NCI-H1092 treated with DMSO at 0.1 percent for 48 hours (cell line): Measurements from ENCODE around the gene ADGRL2.
A peak's percentile ranks its signal among the peaks of the same experiment; 100 is the strongest.

Experiments
- DNase-seq: peaks from one replicate; lab custom pipeline; 2025; lab: John Stamatoyannopoulos, UW

The ADGRL2 gene

DNA sequence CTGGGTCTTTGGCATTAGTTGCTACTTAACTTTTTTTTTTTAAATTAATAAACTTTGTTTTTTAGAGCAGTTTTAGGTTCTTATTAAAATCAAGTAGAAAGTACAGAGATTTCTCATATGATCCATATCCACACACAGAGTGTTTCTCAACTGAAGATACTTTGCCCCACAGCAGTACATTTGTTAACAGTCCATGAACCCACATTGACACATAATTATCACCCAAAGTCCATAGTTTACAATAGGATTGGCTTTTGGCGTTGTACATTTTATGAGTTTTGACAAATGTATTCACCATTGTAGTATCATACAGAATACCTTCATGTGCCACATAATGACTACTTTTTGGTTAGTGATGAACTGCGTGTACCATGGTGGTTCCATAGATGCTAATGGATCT is 106.8 kb downstream of the ADGRL2 start:
- no peak for DNase-seq

DNA sequence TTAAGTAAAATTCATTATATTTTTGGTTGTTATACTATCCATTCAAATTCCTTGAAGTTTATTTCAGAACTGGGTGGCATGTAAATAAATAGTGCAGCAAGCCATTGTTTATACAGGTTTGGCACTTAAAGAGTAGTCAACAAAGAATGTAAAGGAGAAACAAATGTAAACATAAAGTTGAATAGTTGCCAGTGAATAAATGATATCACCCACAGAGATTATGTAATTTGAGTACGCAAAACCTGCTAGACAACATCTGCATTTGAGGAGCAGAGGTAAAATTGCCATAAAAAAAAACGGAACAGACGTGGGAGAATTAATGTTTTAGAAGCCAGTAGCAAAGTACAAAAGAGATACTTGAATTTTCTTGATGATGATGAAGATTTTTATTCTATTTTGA is 111.6 kb downstream of the ADGRL2 start:
- peak; percentile 6 for DNase-seq

DNA sequence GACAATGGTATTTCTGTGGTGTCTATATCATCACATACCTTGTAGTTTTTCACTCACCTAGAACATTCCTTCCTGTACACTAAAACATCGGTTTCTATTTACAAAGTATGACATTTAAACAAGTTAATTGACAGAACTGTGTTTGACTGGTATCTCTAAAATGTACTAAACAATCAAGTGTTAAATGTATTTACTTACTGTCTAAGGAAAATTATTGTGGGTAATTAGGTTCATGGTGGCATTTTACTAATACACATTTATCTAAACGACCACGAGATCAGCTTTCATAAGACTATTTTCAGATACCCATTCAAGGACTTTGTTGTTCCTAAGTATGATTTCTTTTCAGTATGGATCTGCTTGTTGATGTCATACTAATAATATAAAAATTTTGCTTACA is 115.2 kb downstream of the ADGRL2 start:
- no peak for DNase-seq

DNA sequence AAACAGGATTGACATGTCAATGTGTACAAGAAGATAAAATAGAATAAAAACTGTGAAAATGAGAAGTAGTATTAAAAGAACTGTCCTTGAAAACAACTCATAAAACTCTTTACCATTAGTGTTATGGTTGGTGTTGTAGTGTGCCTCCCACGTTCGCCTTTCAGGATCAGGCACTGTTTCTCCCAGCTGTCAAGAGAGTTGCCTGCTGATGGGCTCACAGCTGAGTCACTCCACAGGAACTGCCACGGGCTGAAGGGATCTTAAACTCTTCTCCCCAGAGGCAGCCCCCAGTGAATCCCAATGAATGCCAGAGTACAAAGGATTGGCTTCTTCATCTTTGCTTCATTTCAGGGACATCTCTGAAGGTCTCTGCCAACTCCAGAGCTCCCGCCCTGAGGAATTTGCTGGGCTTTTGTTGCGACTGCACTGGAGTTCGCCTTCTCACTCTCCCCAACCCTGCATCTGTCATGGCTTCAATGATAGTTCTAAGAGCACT is 119.6 kb downstream of the ADGRL2 start:
- DNase-seq = no peak

DNA sequence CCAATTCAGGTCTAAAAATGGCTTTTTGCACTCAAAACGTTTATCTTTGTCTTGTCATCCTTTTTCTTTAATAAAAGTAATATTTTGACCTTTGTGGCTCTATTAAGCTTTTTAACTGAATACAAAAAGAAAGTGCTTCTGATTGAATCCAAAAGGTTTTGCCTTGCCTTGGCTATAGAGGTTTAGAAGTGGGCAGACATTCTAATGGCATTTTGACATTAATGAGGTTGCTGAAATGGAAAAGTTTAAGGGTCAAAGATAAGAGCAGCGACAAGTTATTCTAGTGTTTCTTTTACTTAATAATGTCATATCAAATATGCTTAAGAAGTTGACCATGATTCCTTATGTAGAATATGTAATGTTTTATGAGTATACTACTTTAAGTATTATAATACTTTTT is 120.2 kb downstream of the ADGRL2 start:
- DNase-seq = no peak

DNA sequence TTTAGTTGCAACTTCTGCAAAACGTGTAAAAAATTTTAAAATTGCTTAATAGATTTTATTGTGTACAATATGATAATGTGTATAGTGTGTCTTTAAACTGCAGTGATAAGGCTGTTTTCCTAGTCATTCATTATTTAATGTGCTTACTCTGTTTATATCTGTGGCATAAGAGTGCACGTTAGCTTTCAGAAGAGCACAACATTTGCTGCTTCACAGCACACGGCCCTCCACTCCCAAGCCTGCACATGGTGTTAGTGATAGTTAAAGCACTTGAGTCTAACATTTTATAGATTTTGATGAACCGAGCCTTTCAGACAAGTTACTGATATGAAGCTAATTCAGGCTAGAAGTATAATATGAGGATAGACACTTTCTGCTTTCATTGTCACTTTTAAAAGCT is 120.6 kb downstream of the ADGRL2 start:
- DNase-seq = peak; percentile 35

DNA sequence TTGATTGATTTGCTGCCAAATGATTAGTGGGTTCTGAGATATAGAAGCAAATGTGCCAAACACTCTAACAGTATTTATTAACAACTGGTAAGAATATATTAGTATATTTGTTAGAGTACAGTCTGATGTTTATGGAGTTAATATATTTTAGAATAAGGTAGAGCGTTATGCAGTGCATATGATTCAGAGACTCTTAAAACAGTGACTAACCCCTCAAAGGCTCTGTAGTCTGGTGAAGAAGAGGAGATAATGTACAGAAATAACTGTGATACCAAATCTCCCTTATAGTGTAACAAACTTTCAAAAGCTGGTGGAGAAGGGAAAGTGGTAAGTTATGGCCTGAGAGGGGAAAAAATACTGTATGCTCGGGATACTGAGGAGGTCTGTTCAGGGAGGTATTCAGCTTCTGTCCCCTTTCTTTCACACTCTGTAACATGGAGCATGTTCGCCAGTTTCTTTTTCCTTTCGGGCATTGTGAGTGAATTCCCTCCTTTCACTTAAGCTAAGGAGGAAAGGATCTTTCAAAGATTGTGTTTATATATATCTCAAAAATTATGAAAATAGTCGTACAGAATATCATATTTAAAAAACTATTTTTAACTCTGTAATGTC is 121.2 kb downstream of the ADGRL2 start:
- DNase-seq = no peak

DNA sequence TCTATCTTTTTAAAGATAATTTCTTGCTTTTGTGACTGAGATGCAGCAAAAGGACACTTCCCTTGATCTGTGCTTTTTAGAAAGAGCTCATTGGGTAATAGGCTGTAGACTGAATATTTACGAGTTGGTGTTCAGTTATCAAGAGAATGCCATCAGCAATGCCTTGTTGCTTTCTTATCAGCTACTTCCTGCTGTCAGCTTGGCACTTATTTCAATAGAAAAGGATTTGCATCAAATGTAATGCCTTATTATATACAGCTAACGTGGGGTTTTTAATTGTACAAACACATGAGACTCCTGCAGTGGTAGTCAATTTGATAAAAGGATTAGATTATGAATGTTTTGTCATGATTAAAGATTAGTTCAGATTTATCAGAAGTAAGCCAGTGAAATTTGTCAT is 122.2 kb downstream of the ADGRL2 start:
- no peak for DNase-seq

DNA sequence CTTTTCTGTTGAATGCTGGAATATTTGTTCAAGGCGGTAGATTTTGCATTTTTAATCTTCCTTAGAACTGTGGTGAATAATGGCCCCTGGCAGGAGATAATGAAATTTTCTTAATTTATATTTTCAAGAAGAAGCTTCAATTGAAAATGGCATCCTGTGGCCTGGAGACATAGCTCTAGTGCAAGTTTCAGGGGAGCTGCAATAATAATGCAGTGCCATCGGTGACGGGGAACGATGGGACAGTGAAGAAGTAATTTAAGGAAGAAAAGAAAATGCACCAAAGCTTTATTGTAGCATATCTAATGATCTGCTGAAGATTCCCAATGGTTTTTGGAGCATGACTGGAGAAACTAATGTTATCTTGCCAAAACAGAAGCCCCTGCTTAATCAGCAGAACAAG is 128.4 kb downstream of the ADGRL2 start:
- no peak for DNase-seq

DNA sequence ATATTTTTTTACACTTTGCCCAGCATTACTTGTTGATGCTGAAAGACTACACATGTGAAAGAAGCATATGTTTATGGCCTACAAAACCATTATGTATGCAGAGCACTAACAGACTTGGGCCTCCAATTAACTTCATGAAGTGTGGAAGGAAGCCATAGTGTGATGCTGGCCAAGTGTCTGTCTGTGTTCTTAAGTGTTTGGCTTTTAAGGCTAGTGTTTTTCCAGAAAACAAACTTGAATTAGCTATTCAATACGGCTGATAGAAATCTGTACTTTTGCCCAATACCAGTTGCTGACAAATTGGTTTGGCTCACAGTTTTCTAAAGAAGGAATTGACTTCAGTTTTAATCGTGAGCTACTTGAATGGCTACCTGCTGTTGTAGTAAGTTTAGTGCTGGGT is 136.1 kb downstream of the ADGRL2 start:
- no peak for DNase-seq

DNA sequence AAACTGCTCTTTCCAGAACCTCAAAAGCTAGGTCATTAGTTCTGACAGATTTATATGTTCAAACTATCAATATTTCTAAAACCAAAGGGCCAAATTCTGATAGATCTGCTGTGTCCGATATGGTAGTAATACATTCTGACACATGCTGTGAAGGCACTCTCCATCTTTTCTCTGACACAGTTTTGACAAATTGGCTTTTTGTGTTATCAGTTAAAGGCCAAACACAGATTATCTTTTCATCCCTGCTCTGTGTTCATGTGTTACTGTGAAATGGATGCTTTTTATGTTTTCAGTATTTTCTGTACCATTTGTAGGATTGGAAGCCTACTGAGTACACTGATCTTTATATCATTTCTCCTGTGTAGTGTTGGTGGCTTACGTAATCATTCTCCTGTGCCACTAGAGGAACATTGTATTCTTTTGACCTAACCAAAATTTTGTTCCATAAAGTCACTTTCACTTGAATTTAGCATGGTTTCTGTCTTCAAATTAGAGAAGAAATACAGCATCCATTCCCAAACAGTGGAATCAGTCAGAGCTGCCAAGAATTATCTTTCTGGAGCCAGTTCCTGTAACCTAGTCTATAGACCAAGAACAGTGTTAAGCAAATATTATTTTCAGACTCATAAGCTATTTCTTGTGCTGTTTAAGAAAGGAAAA is 137.2 kb downstream of the ADGRL2 start:
- no peak for DNase-seq

DNA sequence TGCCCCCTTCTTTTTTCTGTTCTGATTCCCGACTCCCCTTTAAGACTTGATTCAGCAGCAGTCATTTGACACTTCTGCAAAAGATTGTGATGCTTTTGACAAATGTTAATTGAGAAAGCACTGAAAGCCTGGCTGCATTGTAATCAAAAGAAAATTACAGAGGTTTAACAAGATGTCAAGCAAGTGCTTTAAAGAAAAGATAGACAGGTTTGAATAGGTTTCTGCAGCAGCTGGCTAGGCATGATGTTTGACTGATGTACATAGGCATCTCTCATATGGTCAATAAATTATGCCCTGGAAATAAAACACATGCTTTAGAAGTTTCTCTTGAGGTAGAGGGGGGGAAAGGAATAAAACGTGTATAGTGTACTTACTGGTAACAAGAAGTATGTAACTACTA is 147.8 kb downstream of the ADGRL2 start:
- no peak for DNase-seq

DNA sequence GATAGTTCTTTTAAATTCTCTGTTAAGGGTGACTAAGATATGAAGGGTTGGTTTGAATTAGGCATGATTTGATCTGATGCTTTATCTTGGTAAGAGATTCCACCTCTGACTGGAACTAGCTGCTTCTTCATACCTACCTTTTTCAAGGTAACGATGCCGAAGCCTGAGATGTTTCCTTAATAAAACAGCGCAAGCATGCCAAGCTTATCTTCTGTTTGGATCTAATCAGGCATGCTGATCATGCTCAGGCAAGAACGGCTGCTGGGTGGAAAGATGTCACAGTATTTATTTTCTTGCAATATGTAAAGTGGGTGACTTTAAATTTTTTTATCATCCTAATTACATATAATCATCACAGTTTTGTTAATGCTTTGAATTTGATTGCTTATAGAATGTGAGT is 148.7 kb downstream of the ADGRL2 start:
- DNase-seq = no peak

DNA sequence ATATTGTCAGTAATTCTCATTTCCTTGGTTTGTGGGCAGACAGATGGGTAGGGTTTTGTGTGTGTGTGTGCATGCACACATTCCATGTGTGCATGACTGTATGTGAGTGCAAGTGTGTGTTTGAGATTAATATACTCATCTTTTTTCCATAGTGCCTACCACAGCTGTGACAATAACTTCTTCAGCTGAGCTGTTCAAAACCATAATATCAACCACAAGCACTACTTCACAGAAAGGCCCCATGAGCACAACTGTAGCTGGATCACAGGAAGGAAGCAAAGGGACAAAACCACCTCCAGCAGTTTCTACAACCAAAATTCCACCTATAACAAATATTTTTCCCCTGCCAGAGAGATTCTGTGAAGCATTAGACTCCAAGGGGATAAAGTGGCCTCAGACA is 149.3 kb downstream of the ADGRL2 start:
- no peak for DNase-seq

DNA sequence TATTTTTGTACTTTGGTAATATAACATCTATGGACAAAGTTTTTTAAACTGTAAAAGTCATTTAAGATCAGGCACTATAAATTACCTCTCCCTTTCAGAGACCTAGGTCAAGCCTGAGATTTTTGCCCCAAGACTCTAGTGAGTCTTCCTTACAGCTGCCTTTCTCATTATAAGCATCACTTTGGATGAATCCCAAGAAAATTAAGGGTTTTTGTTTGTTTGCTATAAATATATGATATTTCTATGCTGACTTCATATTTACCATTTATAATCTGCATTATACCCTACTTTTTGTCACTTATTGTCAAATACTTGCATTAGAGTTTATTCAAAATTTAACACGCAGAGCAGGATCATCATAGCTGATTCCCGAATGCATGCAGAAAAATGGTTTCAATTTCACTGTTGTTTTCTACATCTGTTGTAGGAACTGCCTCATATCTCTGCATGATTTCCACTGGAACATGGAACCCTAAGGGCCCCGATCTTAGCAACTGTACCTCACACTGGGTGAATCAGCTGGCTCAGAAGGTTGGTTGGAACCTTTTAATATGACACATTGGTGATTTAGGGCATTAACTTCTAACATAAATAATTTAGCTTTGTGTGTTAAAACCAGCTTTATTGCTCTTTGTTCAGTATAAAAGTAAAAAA is 150.0 kb downstream of the ADGRL2 start:
- DNase-seq = no peak

DNA sequence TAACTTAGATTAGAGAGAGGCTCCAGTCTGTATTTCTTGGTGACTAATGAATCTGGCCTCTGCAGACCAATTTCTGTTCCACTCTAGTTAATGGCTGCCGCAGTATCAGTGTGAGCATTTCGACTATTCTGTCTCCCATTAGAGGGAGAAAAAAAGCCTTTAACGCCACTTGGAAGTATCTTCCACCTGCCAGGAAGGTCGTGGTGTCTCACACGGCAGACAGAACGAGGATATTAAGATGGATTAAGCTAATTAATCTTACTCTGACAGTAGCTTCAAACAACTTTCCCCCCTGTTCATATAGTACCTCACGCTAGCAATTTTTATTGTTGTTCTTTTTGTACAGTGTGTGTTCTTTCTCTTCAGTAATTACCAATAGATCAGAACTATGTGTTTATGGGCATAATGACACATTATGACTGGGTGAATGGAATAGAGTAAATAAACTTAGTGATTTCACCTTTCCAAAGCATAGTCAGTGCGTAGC is 153.8 kb downstream of the ADGRL2 start:
- no peak for DNase-seq

DNA sequence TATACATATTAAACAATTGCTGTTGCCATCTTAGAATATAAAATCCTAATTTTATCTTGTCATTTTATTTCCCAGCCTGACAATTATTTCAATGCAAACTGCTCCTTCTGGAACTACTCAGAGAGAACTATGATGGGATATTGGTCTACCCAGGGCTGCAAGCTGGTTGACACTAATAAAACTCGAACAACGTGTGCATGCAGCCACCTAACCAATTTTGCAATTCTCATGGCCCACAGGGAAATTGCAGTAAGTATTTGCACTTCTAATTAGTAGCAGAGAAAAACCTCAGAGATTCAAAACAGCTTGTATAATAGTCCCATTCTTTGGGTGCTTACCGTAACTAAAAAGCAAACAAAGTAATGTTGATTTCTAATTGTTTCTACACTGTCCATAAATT is 167.2 kb downstream of the ADGRL2 start:
- DNase-seq = no peak

DNA sequence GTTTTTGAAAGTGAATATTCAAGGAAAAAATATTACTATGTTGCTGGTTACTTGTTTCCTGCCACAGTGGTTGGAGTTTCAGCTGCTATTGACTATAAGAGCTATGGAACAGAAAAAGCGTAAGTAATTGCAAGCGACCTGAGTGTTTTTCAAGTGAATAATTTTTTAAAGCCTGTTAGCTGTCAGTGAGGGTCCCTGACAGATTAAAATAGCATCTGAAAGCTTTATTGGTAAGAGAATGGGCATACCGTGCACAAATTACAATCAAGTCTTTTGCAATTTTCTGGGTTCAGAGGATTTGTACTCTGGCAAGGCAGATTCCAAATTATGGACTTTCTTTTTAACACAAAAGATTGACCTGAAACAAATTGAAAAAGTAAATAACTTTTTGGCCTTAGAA is 169.7 kb downstream of the ADGRL2 start:
- no peak for DNase-seq

DNA sequence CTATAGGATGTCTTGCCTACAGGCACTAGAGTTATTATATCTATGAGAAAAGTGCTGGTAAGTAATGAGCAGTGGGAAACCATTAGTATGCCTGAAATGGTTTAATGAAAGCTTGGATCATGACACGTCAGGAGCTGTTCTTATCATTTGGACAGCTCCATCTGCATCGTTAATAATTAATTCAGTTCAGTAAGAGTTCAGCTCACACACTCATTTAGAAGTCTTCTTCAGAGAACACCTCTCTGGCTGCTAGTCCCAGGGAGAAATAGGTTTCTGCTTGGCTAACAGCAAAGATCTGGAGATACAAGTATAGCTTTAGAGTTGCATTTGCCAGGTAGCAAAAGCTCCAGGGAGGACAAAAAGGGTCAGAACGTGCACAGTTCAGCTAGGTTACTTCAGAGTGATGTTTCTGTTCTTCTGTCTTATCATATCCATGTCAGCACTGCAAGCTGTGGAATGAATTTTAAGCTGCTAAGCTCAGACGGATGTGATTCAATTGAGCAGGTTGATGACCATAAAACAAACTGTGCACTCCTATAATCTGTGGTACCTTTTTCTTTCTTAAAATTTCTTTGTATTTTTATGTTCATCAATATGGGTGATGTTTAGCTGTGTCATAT is 173.6 kb downstream of the ADGRL2 start:
- DNase-seq = no peak

DNA sequence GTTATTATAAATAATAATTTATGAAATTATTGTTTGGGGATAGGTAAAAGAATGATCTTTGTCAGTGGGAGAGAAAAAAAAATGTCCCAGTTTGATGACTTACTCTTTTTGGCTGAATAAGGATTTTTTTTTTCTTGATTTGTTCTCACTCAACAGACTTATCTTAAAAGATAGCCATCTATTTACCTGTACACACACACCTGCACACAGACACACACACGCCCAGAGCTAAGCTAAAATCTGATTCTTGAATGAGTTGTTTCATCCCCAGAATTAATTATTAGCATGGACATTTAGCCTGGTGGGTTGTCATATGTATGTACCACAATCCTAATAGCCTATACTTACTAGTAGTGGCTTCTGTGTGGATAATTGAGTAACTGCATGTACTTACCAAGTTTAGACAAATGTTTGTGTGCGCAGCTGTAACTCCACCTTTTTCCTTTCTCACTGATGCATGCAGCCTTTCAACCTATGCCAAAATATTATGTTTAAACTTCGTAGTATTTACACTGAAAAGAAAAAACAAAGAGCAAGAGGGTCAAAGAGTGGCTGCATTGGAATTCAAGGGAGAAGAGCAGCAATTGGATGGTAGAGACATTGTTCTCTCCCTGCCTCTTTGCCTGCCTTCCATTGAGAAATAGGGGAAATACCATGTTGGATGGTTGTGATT is 174.3 kb downstream of the ADGRL2 start:
- DNase-seq = peak; percentile 4

DNA sequence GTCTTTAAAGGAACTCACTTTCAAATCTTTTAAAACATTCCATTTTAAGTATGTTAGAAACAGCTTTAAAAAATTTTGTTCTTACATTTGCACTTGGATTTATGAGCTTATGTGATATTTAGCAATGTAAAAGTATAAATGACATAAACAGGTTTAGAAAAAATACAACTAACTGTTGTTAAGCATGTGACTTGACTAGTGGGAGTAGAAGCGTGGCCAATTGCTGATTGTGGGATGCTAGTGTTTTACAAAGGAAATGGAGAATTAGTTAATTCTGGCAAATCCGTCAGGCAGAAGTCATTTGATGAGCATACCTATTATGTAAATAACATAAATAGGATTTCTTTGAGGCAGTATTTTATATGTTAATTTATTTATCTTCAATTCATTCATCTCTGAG is 175.8 kb downstream of the ADGRL2 start:
- no peak for DNase-seq

DNA sequence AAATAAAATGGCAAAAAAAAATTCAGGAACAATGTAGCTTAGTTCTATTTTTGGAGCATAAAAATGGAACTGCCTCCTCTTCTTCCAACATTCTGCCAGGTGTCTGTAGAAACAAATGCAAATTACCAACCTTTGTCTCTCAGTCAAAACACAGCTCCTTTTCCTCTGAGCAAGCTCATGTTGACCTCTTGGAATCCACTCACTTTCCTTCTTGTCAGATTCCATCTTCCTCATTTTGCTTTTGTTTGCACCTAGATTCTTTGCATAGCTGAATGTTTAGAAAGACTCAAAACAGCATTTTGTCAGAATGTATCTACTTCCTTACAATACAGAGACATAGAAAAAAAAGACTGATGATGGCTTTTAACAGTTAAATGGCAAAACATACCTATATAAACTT is 178.2 kb downstream of the ADGRL2 start:
- no peak for DNase-seq
